Activated T-helper 2 cell treated with anti-CD3 and anti-CD28 coated beads, Interferon-gamma antibody, Interleukin-2, Interleukin-4, amounts not matched to agents 10 μg/mL and 5 μg/mL and 100 μg/mL, durations not matched to agents 14 hours and 24 hours and 36 hours (primary cell): ENCODE measurements around the gene PPAN. TPM values are rescaled to one million over a fixed set of nuclear protein-coding genes. Genes with fewer than 3 reads are reported as not detected.
A peak's percentile ranks its signal among the peaks of the same experiment; 100 is the strongest.

Source experiments
- DNase-seq: peaks from one replicate; pipeline ENCODE4 v3.0.0; 2021; ENCODE audit warnings: low spot score
- H3K27ac Mint-ChIP-seq: one replicate; pipeline ENCODE4 v1.8.0; 2021; ENCODE audit warnings: mixed read lengths
- H3K27me3 Mint-ChIP-seq: one replicate; pipeline ENCODE4 v1.8.0; 2021; ENCODE audit warnings: low read depth, mixed read lengths
- H3K36me3 Mint-ChIP-seq: one replicate; pipeline ENCODE4 v1.8.0; 2021; ENCODE audit warnings: low read depth, mixed read lengths
- H3K4me1 Mint-ChIP-seq: one replicate; pipeline ENCODE4 v1.8.0; 2021; ENCODE audit warnings: low read depth, mixed read lengths
- H3K4me3 Mint-ChIP-seq: one replicate; pipeline ENCODE4 v1.8.0; 2021; ENCODE audit warnings: low read depth, mild to moderate bottlenecking, moderate library complexity, mixed read lengths
- H3K9me3 Mint-ChIP-seq: one replicate; pipeline ENCODE4 v1.8.0; 2021; ENCODE audit warnings: mixed read lengths
- intact Hi-C: fragments of 100-400 bp; cut with micrococcal nuclease; formaldehyde crosslinking; loops from one replicate; pipeline ENCODE4 v1.15.1; 2023
- total RNA-seq: library from RNA; stranded (reverse); gene quantifications from 2 replicates; pipeline ENCODE4 v1.2.3, GENCODE V29; 2022

Gene PPAN
- total RNA-seq, 1 donor from 2014 or later = 162 TPM

DNA sequence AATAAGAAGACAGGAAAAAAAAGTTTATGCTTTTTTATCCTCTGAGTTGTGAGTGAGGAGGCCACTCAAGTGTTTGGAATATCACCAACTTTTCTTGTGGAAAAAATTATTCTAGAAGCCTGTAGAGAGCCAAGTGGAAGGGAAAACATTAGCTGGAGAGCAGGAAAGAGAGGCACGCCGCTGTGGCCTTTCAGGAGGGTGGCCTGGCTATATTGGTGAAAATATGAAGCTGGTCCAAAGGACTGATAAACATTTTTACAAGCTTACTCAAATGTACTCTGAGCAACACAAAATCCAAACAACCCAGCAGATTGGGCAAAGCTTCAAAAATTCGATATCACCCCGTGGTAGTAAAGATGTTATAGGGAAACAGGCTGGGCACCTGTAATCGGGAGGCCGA lies 15.9 kb downstream of the PPAN start:
- H3K27ac Mint-ChIP-seq = no peak overlapping the region
- DNase-seq = no peak
- no peaks in the 10 kb centered on the region for H3K27me3 Mint-ChIP-seq
- no peak overlapping the region for H3K4me3 Mint-ChIP-seq
- H3K4me1 Mint-ChIP-seq = peaks cover 6% of the 10 kb centered on the region
- no peaks in the 10 kb centered on the region for H3K9me3 Mint-ChIP-seq
- intact Hi-C loops = no loop called here
- peaks cover 23% of the 10 kb centered on the region for H3K36me3 Mint-ChIP-seq

GRCh38 chr19:10124429-10124828 lies 18.3 kb downstream of the PPAN start:
- Mint-ChIP-seq H3K27me3 (no peaks in the 10 kb centered on the region), H3K4me1 (peaks cover 2% of the 10 kb centered on the region), H3K9me3 (no peaks in the 10 kb centered on the region), H3K4me3 (no peak overlapping the region), H3K36me3 (peaks cover 15% of the 10 kb centered on the region), H3K27ac (no peak overlapping the region)
- intact Hi-C loops = no loop called here
- DNase-seq = no peak

DNA sequence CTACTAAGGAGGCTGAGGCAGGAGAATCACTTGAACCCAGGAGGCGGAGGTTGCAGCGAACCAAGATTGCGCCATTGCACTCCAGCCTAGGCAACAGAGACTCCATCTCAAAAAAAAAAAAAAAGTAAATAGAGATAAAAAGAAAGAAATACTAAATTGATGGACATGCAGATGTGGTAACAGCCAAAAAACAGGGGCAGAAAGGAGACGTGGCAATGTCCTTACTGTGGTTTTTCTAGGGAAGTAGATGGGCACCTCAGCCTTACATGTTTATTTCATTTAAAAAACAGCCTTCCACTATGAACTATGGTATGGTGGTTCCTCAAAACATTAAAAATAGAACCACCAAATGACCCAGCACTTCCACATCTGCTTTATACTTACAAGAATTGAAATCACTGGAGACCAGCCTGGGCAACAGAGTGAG lies 20.1 kb downstream of the PPAN start:
- Mint-ChIP-seq H3K36me3 (peaks cover 16% of the 10 kb centered on the region), H3K4me3 (no peak overlapping the region), H3K27ac (no peak overlapping the region), H3K27me3 (no peaks in the 10 kb centered on the region), H3K4me1 (no peaks in the 10 kb centered on the region), H3K9me3 (no peaks in the 10 kb centered on the region)
- DNase-seq = no peak
- intact Hi-C loops = no loop called here

GRCh38 chr19:10132905-10133304 lies 26.7 kb downstream of the PPAN start:
- no peaks in the 10 kb centered on the region for H3K27me3 Mint-ChIP-seq
- intact Hi-C loops = no loop called here
- H3K27ac Mint-ChIP-seq = peak overlapping the region; percentile 33
- no peaks in the 10 kb centered on the region for H3K4me1 Mint-ChIP-seq
- no peak for DNase-seq
- H3K36me3 Mint-ChIP-seq = peaks cover 39% of the 10 kb centered on the region
- H3K4me3 Mint-ChIP-seq = no peak overlapping the region
- H3K9me3 Mint-ChIP-seq = no peaks in the 10 kb centered on the region

GRCh38 chr19:10133596-10133995 lies 27.4 kb downstream of the PPAN start:
- Mint-ChIP-seq H3K9me3 (no peaks in the 10 kb centered on the region), H3K27ac (no peak overlapping the region), H3K4me1 (no peaks in the 10 kb centered on the region), H3K27me3 (no peaks in the 10 kb centered on the region), H3K36me3 (peaks cover 40% of the 10 kb centered on the region), H3K4me3 (no peak overlapping the region)
- DNase-seq = no peak
- intact Hi-C loops = no loop called here

GRCh38 chr19:10134040-10134439 lies 27.9 kb downstream of the PPAN start:
- Mint-ChIP-seq H3K27ac (no peak overlapping the region), H3K27me3 (no peaks in the 10 kb centered on the region), H3K36me3 (peaks cover 43% of the 10 kb centered on the region), H3K4me1 (no peaks in the 10 kb centered on the region), H3K4me3 (no peak overlapping the region), H3K9me3 (no peaks in the 10 kb centered on the region)
- intact Hi-C loops = no loop called here
- DNase-seq = no peak

DNA sequence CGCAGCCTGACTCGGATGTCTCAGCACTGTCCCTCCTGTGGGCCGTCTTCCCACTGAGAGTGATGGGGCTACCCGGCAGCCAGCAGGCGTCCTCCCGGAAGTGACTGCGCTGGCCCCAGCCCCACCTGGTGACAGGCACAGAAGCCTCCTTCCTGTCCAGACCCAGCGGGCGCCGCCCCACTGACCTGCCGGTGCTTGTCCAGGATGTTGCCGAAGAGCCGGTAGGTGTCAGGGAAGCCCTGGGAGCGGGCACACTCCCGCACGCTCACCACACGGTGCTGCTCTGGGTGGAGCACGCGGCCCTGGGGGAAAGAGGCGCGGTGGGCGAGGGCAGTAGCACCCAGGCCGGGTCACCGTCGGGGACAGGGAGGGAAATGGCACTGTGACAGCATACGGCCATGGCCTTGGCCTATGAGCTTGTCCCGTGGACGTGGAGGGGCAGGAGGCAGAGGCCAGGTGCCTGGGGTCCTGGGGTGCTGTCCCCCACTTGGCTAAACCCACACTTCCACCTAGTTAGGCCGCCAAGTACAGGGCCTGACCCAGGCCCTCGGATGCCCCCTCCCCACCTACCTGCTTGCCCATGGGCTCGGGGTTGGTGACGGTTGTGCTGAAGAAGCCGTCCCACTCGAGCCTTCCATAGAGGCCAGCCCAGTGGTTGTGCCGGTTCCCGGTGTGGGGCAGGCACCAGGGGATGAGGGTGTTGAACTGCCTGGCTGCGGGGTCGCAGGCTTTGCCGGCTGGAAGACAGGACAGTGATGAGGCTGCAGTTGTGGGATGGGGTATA lies 29.6 kb downstream of the PPAN start:
- Mint-ChIP-seq H3K36me3 (peaks cover 52% of the 10 kb centered on the region), H3K4me3 (no peak overlapping the region)

DNA sequence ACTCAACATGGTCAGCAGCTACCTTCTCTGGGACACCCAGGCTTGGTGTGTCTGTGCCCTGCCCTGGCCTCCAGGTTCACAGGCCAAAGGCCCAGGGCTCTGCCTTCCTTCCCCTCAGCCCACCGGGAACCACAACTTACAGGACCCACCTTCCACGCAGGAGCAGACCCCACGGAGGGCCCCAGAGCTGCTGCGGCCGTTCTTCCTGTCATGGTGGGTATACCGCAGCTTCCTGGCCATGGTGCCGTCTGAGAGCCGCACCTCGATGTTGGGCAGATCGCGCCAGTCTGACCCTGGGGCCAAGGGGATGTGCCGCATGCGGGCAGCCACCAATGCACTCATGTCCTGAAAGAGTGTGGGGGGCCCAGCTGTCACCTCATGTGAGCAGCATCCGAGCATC lies 30.8 kb downstream of the PPAN start:
- intact Hi-C loops = no loop called here
- no peak overlapping the region for H3K4me3 Mint-ChIP-seq
- peaks cover 60% of the 10 kb centered on the region for H3K36me3 Mint-ChIP-seq
- H3K27me3 Mint-ChIP-seq = no peaks in the 10 kb centered on the region
- H3K27ac Mint-ChIP-seq = no peak overlapping the region
- H3K4me1 Mint-ChIP-seq = no peaks in the 10 kb centered on the region
- DNase-seq = no peak
- H3K9me3 Mint-ChIP-seq = no peaks in the 10 kb centered on the region

More for the DNA sequence above, 29.6 kb downstream of the PPAN start:
- H3K4me1 Mint-ChIP-seq = no peaks in the 10 kb centered on the region
- DNase-seq = no peak
- H3K27me3 Mint-ChIP-seq = no peaks in the 10 kb centered on the region
- no peaks in the 10 kb centered on the region for H3K9me3 Mint-ChIP-seq
- intact Hi-C loops = no loop called here
- H3K27ac Mint-ChIP-seq = no peak overlapping the region

GRCh38 chr19:10137751-10138682 lies 31.9 kb downstream of the PPAN start:
- Mint-ChIP-seq H3K9me3 (no peaks in the 10 kb centered on the region), H3K27me3 (no peaks in the 10 kb centered on the region), H3K4me3 (no peak overlapping the region), H3K36me3 (peaks cover 66% of the 10 kb centered on the region), H3K27ac (no peak overlapping the region), H3K4me1 (peaks cover 4% of the 10 kb centered on the region)
- DNase-seq = no peak
- intact Hi-C loops = no loop called here

DNA sequence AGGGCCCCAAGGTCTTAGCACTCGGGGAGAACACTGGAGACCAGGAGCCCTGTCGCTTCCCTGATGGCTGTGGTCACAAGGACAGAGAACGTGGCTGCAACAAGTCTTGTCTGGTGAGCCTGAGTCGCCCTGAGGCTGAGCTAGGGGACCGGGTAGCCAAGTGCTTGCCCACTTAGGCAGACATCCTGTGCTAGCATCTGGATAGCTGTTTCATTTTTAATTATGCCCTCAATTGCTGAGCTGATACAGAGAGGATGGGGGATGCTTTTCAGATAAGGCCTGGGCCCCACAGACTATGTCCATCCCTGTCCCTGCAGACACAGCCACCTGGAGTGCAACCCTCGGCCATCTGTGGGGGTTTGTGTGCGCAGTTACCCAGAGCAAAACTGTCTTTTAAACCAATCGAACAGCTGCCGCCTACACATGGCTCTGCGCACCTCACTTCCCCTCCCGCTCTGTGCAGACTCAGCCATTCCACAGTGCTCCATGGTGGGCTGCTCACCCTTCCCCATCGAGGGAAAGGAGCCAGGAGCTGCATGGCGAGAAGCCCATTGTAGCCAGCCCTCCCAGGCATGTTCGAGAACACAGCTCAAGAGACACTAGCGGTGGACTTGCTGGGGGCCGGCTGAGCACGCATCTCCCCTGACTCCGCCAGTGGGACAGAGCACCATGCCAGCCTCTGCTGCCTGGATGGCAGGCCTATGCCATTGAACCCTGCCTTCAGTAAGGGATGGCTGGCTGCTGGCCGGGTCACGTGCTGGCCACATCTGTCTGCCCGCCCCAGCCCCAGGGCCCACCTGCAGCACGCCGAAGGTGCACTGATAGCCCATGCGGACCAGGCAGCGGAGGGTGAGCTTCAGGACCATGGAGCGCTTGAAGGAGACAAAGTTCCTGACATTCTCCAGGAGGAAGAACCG lies 33.0 kb downstream of the PPAN start:
- peaks cover 10% of the 10 kb centered on the region for H3K4me1 Mint-ChIP-seq
- no peak for DNase-seq
- intact Hi-C loops = no loop called here
- peaks cover 69% of the 10 kb centered on the region for H3K36me3 Mint-ChIP-seq
- no peak overlapping the region for H3K27ac Mint-ChIP-seq
- no peak overlapping the region for H3K4me3 Mint-ChIP-seq
- no peaks in the 10 kb centered on the region for H3K27me3 Mint-ChIP-seq
- H3K9me3 Mint-ChIP-seq = no peaks in the 10 kb centered on the region

GRCh38 chr19:10139952-10140351 lies 33.8 kb downstream of the PPAN start:
- intact Hi-C loops = no loop called here
- Mint-ChIP-seq H3K27ac (no peak overlapping the region), H3K4me3 (no peak overlapping the region), H3K4me1 (peaks cover 11% of the 10 kb centered on the region), H3K27me3 (no peaks in the 10 kb centered on the region), H3K36me3 (peaks cover 72% of the 10 kb centered on the region), H3K9me3 (no peaks in the 10 kb centered on the region)
- DNase-seq = no peak

DNA sequence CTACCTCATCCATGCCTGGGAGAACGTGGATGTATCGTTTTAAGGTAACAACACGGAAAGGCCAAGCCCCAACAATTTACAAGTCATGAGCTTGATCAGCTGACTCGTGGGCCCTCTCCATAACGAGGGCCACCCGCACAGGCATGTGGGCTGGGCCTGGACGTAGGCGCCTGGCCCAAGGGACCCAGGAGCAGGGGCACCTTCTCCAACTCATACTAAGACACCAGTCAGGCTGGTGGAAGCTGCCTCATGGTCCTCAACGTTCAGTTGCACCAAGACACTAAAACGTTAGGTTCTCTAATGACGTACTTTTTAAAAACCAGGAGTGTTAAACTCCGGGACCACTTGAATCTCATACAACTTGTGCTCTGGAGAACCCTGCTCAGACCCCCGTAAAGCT lies 35.3 kb downstream of the PPAN start:
- intact Hi-C loops = no loop called here
- no peaks in the 10 kb centered on the region for H3K27me3 Mint-ChIP-seq
- H3K9me3 Mint-ChIP-seq = no peaks in the 10 kb centered on the region
- H3K36me3 Mint-ChIP-seq = peaks cover 84% of the 10 kb centered on the region
- peaks cover 13% of the 10 kb centered on the region for H3K4me1 Mint-ChIP-seq
- no peak overlapping the region for H3K27ac Mint-ChIP-seq
- H3K4me3 Mint-ChIP-seq = no peak overlapping the region
- DNase-seq = no peak
